Astrocyte (in vitro differentiated cells and primary cell): Measurements from ENCODE around the gene MYO1E. TPM values are rescaled to one million over a fixed set of nuclear protein-coding genes. Genes with fewer than 3 reads are reported as not detected.

Experiments used
- DNase-seq: peaks from one replicate; pipeline ENCODE4 v3.0.0-alpha.2; 2010; ENCODE audit warnings: low read depth
- FAIRE-seq: peaks from 2 replicates; lab custom pipeline; 2011; peaks lifted over from hg19 to GRCh38; lab: Jason Lieb, UNC
- H2AFZ ChIP-seq: 2 replicates; pipeline ENCODE4 v1.6.0; 2012; ENCODE audit warnings: low read depth, low read length, inconsistent platforms
- H3K27ac ChIP-seq: 2 replicates; pipeline ENCODE4 v1.5.1; 2011; ENCODE audit warnings: low read depth, low read length, inconsistent platforms
- H3K27me3 ChIP-seq: 2 replicates; pipeline ENCODE4 v1.6.0; 2011; ENCODE audit warnings: low read length, inconsistent platforms; ENCODE audit not compliant: insufficient read depth
- H3K36me3 ChIP-seq: 2 replicates; pipeline ENCODE4 v1.5.1; 2011; ENCODE audit warnings: low read length, inconsistent platforms; ENCODE audit not compliant: insufficient read depth
- H3K4me1 ChIP-seq: 2 replicates; pipeline ENCODE4 v1.5.1; 2011; ENCODE audit warnings: low read length, inconsistent platforms; ENCODE audit not compliant: insufficient read depth
- H3K4me2 ChIP-seq: 2 replicates; pipeline ENCODE4 v1.6.0; 2012; ENCODE audit warnings: low read length, inconsistent platforms
- H3K4me3 ChIP-seq: 2 replicates; pipeline ENCODE4 v1.5.1; 2011; ENCODE audit warnings: low read depth, mild to moderate bottlenecking, low read length, inconsistent platforms; ENCODE audit not compliant: insufficient read depth
- H3K79me2 ChIP-seq: 2 replicates; pipeline ENCODE4 v1.6.0; 2012; ENCODE audit warnings: mild to moderate bottlenecking, low read length, inconsistent platforms; ENCODE audit not compliant: insufficient read depth
- H3K9ac ChIP-seq: 2 replicates; pipeline ENCODE4 v1.6.0; 2012; ENCODE audit warnings: mild to moderate bottlenecking, low read length, inconsistent platforms
- H3K9me3 ChIP-seq: 2 replicates; pipeline ENCODE4 v1.5.1; 2012; ENCODE audit warnings: low read depth, mild to moderate bottlenecking, low read length, inconsistent platforms; ENCODE audit not compliant: insufficient read depth
- H4K20me1 ChIP-seq: 2 replicates; pipeline ENCODE4 v1.6.0; 2012; ENCODE audit warnings: low read length, inconsistent platforms; ENCODE audit not compliant: insufficient read depth
- H3K27ac Mint-ChIP-seq: one replicate; pipeline ENCODE4 v1.8.0; 2021; ENCODE audit warnings: mild to moderate bottlenecking, mixed read lengths; ENCODE audit not compliant: unreplicated experiment
- H3K27me3 Mint-ChIP-seq: one replicate; pipeline ENCODE4 v1.8.0; 2021; ENCODE audit warnings: low read depth, mixed read lengths; ENCODE audit not compliant: unreplicated experiment
- H3K36me3 Mint-ChIP-seq: one replicate; pipeline ENCODE4 v1.8.0; 2021; ENCODE audit warnings: low read depth, mixed read lengths; ENCODE audit not compliant: unreplicated experiment
- H3K4me1 Mint-ChIP-seq: one replicate; pipeline ENCODE4 v1.8.0; 2021; ENCODE audit warnings: low read depth, mixed read lengths; ENCODE audit not compliant: unreplicated experiment
- H3K4me3 Mint-ChIP-seq: one replicate; pipeline ENCODE4 v1.8.0; 2021; ENCODE audit warnings: mild to moderate bottlenecking, moderate library complexity, mixed read lengths; ENCODE audit not compliant: unreplicated experiment
- H3K9me3 Mint-ChIP-seq: one replicate; pipeline ENCODE4 v1.8.0; 2021; ENCODE audit warnings: mild to moderate bottlenecking, mixed read lengths; ENCODE audit not compliant: unreplicated experiment
- CTCF ChIP-seq: IDR thresholded peaks from 2 replicates; pipeline ENCODE4 v1.5.1; 2011; ENCODE audit warnings: low read depth, mild to moderate bottlenecking, inconsistent platforms, low read length, moderate library complexity; ENCODE audit not compliant: insufficient read depth
- EZH2 ChIP-seq: IDR thresholded peaks from 2 replicates; pipeline ENCODE4 v1.6.1; 2012; ENCODE audit warnings: mild to moderate bottlenecking, low read length, inconsistent platforms; ENCODE audit not compliant: insufficient read depth
- total RNA-seq: library from RNA; stranded (reverse); gene quantifications from 2 replicates; pipeline ENCODE4 v1.2.1, GENCODE V29; 2021

MYO1E gene
- total RNA-seq, 1 donor from 2014 or later: 227 TPM

GRCh38 chr15:59301527-59301926 is 71.1 kb downstream of the MYO1E start:
- Histone ChIP-seq H3K4me3 (no peak overlapping the region), H3K27me3 (no peaks in the 10 kb centered on the region), H3K9ac (no peak overlapping the region), H3K4me1 (peaks cover 55% of the 10 kb centered on the region), H3K4me2 (no peak overlapping the region), H3K27ac (no peak overlapping the region), H3K36me3 (no peaks in the 10 kb centered on the region), H2AFZ (no peak overlapping the region), H4K20me1 (peaks cover 19% of the 10 kb centered on the region), H3K79me2 (peaks cover 88% of the 10 kb centered on the region), H3K9me3 (no peaks in the 10 kb centered on the region)
- FAIRE-seq (no peak), DNase-seq (no peak)
- no peak for TF ChIP-seq CTCF
- no peak for TF ChIP-seq EZH2
- Mint-ChIP-seq H3K36me3 (peaks cover 4% of the 10 kb centered on the region), H3K4me1 (peaks cover 59% of the 10 kb centered on the region), H3K27ac (peak overlapping the region; percentile 62), H3K27me3 (no peaks in the 10 kb centered on the region), H3K4me3 (no peak overlapping the region), H3K9me3 (no peaks in the 10 kb centered on the region)

- Histone ChIP-seq H3K9me3 (no peaks in the 10 kb centered on the region), H4K20me1 (peaks cover 10% of the 10 kb centered on the region), H3K36me3 (no peaks in the 10 kb centered on the region), H3K4me3 (no peak overlapping the region), H3K27me3 (no peaks in the 10 kb centered on the region), H3K4me2 (peak overlapping the region; percentile 75), H3K4me1 (peaks cover 57% of the 10 kb centered on the region), H2AFZ (no peak overlapping the region), H3K79me2 (peaks cover 80% of the 10 kb centered on the region), H3K27ac (peak overlapping the region; percentile 75), H3K9ac (peak overlapping the region; percentile 45)
- peaks cover 64% of the 10 kb centered on the region for H3K4me1 Mint-ChIP-seq
- no peak overlapping the region for H3K27ac Mint-ChIP-seq
- DNase-seq (no peak), FAIRE-seq (no peak)
- TF ChIP-seq EZH2: no peak
- no peak for TF ChIP-seq CTCF
- peak overlapping the region; percentile 5 for H3K4me3 Mint-ChIP-seq
- no peaks in the 10 kb centered on the region for H3K9me3 Mint-ChIP-seq
- H3K27me3 Mint-ChIP-seq: no peaks in the 10 kb centered on the region
- H3K36me3 Mint-ChIP-seq: peaks cover 6% of the 10 kb centered on the region
Observed at GRCh38 chr15:59300618-59301139, 72.0 kb downstream of the MYO1E start.

- no peaks in the 10 kb centered on the region for H3K9me3 Mint-ChIP-seq
- Histone ChIP-seq H3K36me3 (no peaks in the 10 kb centered on the region), H3K27me3 (no peaks in the 10 kb centered on the region), H3K9me3 (no peaks in the 10 kb centered on the region), H3K4me1 (peaks cover 58% of the 10 kb centered on the region), H3K79me2 (peaks cover 76% of the 10 kb centered on the region), H2AFZ (no peak overlapping the region), H3K27ac (peak overlapping the region; percentile 75), H3K4me2 (peak overlapping the region; percentile 75), H3K4me3 (no peak overlapping the region), H3K9ac (peak overlapping the region; percentile 45), H4K20me1 (peaks cover 4% of the 10 kb centered on the region)
- peak; percentile 97 for DNase-seq
- peak overlapping the region; percentile 49 for H3K27ac Mint-ChIP-seq
- H3K4me1 Mint-ChIP-seq: peaks cover 65% of the 10 kb centered on the region
- no peak for FAIRE-seq
- H3K36me3 Mint-ChIP-seq: peaks cover 7% of the 10 kb centered on the region
- peak overlapping the region; percentile 5 for H3K4me3 Mint-ChIP-seq
- no peak for TF ChIP-seq CTCF
- TF ChIP-seq EZH2: no peak
- H3K27me3 Mint-ChIP-seq: no peaks in the 10 kb centered on the region
Observed at GRCh38 chr15:59299929-59300617, 72.6 kb downstream of the MYO1E start.
